Ramos (cell line): ENCODE measurements around the gene PTPN6.

Source experiments
- in situ Hi-C: fragments of 300-500 bp; cut with MboI; formaldehyde crosslinking; loops from one replicate; pipeline ENCODE4 v1.14.3; 2022; ENCODE audit warnings: low sequenced_read_pairs; ENCODE audit not compliant: unreplicated experiment

The PTPN6 gene

GRCh38 chr12:6996040-6996441, 44.9 kb downstream of the PTPN6 start:
- in situ Hi-C loops: no loop called here

- in situ Hi-C loops: no loop called here
Measured at GRCh38 chr12:6998715-6999451, 47.7 kb downstream of the PTPN6 start.

GRCh38 chr12:7001921-7002591, 50.9 kb downstream of the PTPN6 start:
- in situ Hi-C loops: no loop called here

- in situ Hi-C loops: no loop called here
Measured at GRCh38 chr12:7004287-7004803, 53.2 kb downstream of the PTPN6 start.

GRCh38 chr12:7004840-7005239, 53.7 kb downstream of the PTPN6 start:
- in situ Hi-C loops: no loop called here

GRCh38 chr12:7005311-7005710, 54.2 kb downstream of the PTPN6 start:
- in situ Hi-C loops: no loop called here

GRCh38 chr12:7006639-7007038, 55.5 kb downstream of the PTPN6 start:
- in situ Hi-C loops: no loop called here

- in situ Hi-C loops: no loop called here
Measured at GRCh38 chr12:7008864-7009263, 57.7 kb downstream of the PTPN6 start.

GRCh38 chr12:7009512-7009911, 58.4 kb downstream of the PTPN6 start:
- in situ Hi-C loops: no loop called here
